ENCODE measurements around the gene LALBA.

GRCh38 chr12:48602192-48602989 is 32.5 kb upstream of the LALBA start:
- no peak for TF ChIP-seq POLR2A (IDR thresholded peaks at IDR 0.05)
- TF ChIP-seq CTCF (IDR thresholded peaks at IDR 0.05 in 4 of 5, conservative IDR thresholded peaks at IDR 0.05 in 1 of 5): no peak

All from gastrocnemius medialis (tissue), 4 donors.